Stimulated activated CD4-positive, alpha-beta T cell treated with anti-CD3 and anti-CD28 coated beads, Interleukin-12 subunit alpha, Interleukin-12 subunit beta, amount 100 ng/mL, for 24 hours (primary cell): ENCODE data around the gene CASP14.
"Not testable (repeated sequence)": the region's sequence is repeated elsewhere in the genome, so short reads cannot be mapped to it uniquely, and the experiment has no call there.

ENCODE experiments used
- DNase-seq, 2 experiments: peaks; one replicate each; pipeline ENCODE4 v3.0.0-alpha.2; 2020; ENCODE audit warnings: low read depth in 2 of 2

CASP14 gene

DNA sequence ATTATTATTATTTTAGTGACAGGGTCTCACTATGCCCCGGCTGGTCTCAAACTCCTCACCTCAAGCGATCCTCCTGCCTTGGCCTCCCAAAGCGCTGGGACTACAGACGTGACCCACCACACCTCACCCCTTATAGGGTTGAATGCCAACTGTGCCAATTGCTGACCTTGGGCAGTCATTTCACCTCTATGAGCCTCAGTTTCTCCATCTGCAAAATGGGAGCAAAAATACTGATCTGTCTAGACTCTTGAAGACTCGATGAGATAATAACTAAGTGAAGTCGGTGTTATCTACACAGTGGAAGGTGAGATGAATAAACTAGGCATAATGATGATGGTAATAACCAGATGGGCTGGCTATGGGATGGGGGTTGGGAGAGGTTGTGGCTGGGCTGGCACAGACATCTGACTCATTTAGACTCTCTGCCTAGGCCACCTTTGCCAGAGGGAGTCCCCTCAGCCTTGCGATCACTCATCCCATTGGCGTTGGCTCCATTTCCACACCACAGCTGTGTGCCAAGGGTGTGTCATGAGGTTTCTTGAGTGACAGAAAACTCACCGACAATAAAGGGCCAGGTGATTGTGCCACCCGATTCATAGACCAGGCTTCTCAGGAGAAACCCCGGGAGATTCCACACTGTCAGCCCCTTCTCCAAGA, at the start of gene CASP14:
Gene CASP14 (plus strand): TSS at position 596 of the 657 bp plus-strand sequence. CDS start 2,772 bp downstream, outside the sequence.
- no peak for DNase-seq

DNA sequence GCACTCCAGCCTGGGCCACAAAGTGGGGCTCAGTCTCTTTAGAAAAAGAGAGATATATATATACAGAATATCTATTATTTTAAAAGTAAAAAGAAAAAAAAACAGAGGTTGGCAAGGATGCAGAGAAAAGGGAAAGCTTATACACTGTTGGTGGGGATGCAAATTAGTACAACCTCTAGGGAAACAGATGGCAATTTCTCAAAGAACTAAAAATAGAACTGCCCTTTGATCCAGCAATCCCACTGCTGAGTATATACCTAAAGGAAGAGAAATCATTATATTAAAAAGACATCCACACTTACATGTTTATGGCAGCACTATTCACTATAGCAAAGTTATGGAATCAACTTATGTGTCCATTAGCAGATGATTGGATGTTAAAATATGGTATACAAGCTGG, 41.0 kb upstream of the CASP14 start:
- DNase-seq, result no peak

GRCh38 chr19:15010501-15011300, 38.6 kb upstream of the CASP14 start:
- DNase-seq, result no peak

DNA sequence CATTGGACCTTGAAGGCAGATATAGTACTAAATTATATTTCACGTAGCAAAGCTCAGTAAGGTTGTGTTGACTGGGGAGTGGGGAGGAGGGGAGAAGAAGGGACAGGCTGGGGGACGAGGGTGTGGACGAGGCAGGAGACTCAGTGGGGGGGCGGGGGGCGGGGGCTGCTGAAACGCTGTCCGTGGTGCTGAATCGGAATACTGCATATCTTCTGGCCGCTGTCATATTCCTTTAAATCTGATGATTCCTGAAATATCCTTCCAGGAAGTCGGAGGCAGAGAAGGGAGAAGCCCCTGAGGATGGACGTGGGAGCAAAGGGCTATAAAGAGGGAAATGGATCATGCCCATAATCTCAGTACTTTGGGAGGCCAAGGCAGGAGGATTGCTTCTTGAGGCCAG, 34.7 kb upstream of the CASP14 start:
- DNase-seq, result no peak

GRCh38 chr19:15015946-15016542, 33.2 kb upstream of the CASP14 start:
- no peak for DNase-seq

GRCh38 chr19:15018836-15019235, 30.4 kb upstream of the CASP14 start:
- not testable (repeated sequence) for DNase-seq

- no peak for DNase-seq
Measured at GRCh38 chr19:15021286-15022007, 27.8 kb upstream of the CASP14 start.

DNA sequence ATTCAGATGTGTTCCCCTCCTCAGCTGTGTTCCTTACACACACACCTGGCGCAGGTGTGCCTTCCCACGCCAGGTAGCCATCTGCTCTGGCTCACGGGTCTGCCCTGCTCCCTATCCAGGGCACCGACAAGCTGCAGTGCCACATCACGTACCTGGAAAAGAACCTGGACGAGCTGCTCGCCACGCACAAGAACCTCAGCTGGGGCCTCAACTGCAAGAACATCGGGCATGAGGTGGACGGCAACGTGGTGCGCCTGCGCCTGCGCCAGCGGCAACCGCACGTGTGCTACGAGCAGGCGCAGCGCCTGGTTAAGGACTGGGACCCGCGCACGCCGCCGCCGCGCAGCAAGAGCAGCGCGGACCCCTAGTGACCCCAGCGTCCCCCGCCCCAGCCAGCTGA, 26.5 kb upstream of the CASP14 start:
- DNase-seq, result no peak

- DNase-seq, result no peak
Measured at GRCh38 chr19:15025217-15025616, 24.1 kb upstream of the CASP14 start.

DNA sequence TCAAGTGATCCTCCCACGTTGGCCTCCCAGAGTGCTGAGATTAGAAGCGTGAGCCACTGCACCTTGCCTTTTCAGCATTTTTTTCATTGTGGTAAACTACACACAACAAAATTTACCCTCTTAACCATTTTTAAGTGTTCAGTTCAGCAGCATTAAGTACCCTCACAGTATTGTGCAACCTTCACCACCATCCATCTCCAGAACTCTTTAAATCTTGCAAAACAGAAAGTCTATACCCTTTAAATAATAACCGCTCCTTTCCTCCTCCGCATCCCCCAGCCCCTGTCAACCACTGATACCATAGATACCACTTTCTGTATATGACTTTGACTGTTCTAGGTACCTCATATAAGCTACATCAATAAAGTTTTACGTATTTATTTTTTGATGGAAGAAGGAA, 20.8 kb upstream of the CASP14 start:
- no peak for DNase-seq

GRCh38 chr19:15031675-15032074, 17.6 kb upstream of the CASP14 start:
- DNase-seq, result no peak

DNA sequence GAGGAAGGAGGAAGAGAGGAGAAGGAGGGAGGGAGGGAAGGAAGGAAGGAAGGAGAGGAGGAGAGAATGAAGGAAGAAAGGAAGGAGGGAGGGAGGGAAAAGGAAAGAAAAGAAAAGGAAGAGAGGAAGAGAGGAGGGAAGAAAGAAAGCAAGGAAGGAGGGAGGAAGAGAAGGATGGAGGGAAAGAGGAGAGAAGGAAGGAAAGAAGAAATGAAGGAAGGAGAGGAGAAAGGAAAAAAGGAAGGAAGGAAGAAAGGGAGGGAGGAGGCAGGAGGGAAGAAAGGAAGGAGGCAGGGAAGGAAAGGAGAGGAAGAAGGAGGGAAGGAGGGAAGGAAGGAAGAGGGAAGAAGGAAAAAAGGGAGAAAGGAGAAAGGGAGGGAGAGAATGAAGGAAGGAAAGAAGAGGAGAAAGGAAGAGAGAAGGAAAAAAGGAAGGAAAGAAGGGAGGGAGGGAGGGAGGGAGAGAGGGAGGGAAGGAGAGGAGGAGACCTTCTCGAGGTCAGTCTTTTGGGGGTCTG, 13.4 kb upstream of the CASP14 start:
- DNase-seq, result no peak

DNA sequence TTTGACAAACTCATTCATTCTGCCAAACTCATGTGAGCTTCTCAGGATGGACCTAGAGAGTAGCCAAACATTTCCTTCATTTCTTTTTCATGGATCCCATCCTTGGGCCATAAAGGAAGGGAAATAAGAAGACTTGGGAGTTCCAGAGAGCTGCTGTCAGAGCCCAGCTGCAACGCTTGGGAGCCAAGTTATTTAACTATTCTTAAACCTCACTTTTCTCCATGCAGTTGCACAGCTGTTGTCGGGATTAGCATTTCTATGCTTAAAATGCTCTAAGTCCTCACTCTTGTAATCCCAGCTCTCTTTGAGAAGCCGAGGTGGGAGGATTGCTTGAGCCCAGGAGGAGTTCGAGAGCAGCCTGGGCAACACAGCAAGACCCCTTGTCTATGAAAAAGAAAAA, 11.7 kb upstream of the CASP14 start:
- DNase-seq, result no peak

DNA sequence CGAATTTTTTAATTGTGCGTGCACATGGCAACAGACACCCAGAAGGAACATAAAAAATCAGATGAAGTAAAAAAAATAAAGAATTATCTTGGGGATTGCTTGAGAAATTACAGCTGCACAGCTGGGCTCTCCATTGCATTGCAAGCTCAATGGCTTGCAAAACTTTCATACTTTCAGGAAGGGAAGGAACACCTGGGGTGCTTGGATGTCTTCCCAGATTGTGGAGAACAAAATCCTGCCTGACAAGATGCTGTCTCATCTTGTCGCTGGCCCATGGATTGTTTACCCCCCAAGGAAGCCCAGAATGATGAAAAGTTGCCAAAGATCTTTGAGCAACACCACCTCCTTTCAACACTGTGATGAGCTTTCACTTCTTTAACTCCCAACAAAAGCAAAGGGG, 11.0 kb upstream of the CASP14 start:
- DNase-seq, result no peak

- DNase-seq, result no peak
Measured at GRCh38 chr19:15042003-15042402, 7.3 kb upstream of the CASP14 start.

GRCh38 chr19:15042826-15043225, 6.5 kb upstream of the CASP14 start:
- no peak for DNase-seq

DNA sequence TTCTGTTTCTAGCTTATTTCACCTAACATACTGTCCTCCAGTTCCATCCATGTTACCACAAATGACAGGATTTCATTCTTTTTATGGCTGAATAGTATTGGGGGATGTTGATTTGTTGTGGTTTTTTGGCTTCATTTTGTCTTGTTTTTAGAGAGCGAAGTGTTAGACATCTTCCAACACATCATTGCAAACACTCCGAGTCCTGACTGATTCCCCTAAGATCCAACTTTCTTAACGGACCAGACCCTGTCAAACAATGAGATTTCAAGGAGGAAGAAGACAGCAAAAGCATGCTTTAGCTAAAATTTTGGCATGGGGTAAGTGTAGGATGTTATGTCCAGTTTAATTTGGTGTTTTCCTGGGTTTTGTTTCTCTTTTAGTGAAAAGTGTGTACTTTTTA, 3.8 kb upstream of the CASP14 start:
- DNase-seq, result no peak

- DNase-seq, result no peak
Measured at GRCh38 chr19:15047680-15048079, 1.6 kb upstream of the CASP14 start.

DNA sequence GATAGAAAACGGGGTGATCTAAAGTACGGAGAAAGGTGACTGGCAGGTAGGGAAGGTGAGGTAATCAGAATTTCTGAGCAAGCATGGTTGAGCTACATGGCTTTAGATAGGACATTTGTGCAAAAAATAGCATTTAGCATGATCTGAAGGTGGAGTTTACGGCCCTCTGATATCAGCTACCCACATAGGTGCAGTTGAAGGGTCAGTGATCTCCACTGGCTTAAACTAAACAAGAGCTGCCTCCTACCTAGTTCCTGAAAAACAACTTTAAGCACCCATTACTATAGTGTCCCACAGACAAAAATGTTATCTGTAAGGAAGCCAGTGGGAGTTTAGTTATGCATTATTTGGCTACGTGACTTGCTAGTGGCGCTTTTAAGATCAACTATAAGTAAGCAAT, 1.2 kb upstream of the CASP14 start:
- DNase-seq, result no peak

- DNase-seq, result no peak
Measured at GRCh38 chr19:15050639-15051038, 1.4 kb downstream of the CASP14 start.

DNA sequence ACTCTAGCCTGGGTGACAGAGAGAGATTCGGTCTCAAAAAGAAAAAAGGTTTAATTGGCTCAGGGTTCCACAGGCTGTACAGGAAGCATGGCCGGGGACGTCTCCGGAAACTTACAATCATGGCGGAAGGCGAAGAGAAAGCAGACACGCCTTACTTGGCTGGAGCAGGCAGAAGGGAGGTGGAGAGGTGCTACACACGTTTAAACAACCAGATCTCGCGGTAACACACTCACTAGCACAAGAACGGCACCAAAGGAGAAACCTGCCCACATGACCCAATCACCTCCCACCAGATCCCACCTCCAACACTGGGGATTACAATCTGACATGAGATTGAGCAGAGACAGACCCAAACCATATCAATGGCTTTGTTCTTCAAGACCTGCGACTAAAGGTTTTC, 12.8 kb downstream of the CASP14 start:
- DNase-seq, result no peak

GRCh38 chr19:15070386-15070785, 21.1 kb downstream of the CASP14 start:
- not testable (repeated sequence) for DNase-seq
